ENCODE results near the gene GPATCH1.
A peak's percentile ranks its signal among the peaks of the same experiment; 100 is the strongest.

Gene GPATCH1

DNA sequence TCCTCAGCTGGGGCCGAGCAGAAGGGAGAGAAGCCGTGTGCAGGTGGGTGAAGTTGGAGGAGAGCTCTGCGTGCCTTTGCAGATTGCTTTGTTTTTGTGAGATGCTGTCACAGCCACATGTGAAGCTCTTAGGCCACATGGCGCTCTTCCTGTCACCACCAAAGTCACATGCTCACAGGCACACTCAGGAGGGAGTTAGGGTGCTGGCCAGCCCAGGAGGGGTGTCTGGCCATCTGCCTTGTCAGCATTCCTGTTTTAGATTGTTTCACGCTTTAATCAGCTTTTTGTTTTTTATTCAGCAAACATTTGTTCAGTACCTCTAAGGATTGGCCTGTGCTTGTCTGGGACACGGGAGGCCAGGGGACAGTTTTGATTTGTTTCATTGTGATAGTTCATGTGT, 21.9 kb downstream of the GPATCH1 start:
- no peak overlapping the region for H3K4me3 ChIP-seq (ENCODE audit: low read depth, low read length)
- TF ChIP-seq ZNF221 (tag by site-specific recombination; IDR thresholded peaks at IDR 0.05; ENCODE audit: borderline replicate concordance) (no peak), ZNF560 (tag by site-specific recombination; IDR thresholded peaks at IDR 0.05; ENCODE audit: borderline replicate concordance) (no peak), ZFHX2 (tag by site-specific recombination; conservative IDR thresholded peaks at IDR 0.05) (no peak), ZNF324 (tag by site-specific recombination; IDR thresholded peaks at IDR 0.05) (no peak), ZNF10 (tag by site-specific recombination; IDR thresholded peaks at IDR 0.05) (no peak), ZNF26 (tag by site-specific recombination; IDR thresholded peaks at IDR 0.05) (no peak), ZNF433 (tag by site-specific recombination; IDR thresholded peaks at IDR 0.05; ENCODE audit: low read depth) (no peak), ZNF112 (tag by site-specific recombination; IDR thresholded peaks at IDR 0.05) (no peak), ZNF513 (tag by site-specific recombination; IDR thresholded peaks at IDR 0.05) (no peak), REPIN1 (tag by site-specific recombination; IDR thresholded peaks at IDR 0.05; ENCODE audit: low read depth) (no peak), MEIS1 (CRISPR knock-in tag; IDR thresholded peaks at IDR 0.05; ENCODE audit: borderline replicate concordance) (no peak), ZNF473 (tag by site-specific recombination; IDR thresholded peaks at IDR 0.05) (no peak), ZNF530 (tag by site-specific recombination; IDR thresholded peaks at IDR 0.05; ENCODE audit: low read depth) (no peak), ZNF404 (tag by site-specific recombination; IDR thresholded peaks at IDR 0.05) (no peak), SP3 (tag by site-specific recombination; IDR thresholded peaks at IDR 0.05) (no peak), OSR2 (tag by site-specific recombination; IDR thresholded peaks at IDR 0.05) (no peak)
- TF ChIP-seq, protein P1, sequence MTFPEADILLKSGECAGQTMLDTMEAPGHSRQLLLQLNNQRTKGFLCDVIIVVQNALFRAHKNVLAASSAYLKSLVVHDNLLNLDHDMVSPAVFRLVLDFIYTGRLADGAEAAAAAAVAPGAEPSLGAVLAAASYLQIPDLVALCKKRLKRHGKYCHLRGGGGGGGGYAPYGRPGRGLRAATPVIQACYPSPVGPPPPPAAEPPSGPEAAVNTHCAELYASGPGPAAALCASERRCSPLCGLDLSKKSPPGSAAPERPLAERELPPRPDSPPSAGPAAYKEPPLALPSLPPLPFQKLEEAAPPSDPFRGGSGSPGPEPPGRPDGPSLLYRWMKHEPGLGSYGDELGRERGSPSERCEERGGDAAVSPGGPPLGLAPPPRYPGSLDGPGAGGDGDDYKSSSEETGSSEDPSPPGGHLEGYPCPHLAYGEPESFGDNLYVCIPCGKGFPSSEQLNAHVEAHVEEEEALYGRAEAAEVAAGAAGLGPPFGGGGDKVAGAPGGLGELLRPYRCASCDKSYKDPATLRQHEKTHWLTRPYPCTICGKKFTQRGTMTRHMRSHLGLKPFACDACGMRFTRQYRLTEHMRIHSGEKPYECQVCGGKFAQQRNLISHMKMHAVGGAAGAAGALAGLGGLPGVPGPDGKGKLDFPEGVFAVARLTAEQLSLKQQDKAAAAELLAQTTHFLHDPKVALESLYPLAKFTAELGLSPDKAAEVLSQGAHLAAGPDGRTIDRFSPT (tag by site-specific recombination; IDR thresholded peaks at IDR 0.05): no peak
- no peaks in the 10 kb centered on the region for H3K4me1 ChIP-seq (ENCODE audit: control insufficient read depth, insufficient read depth, low read length)
- ChIA-PET CTCF (interaction anchor here (1.0 to 4.9 kb wide), 4 partner anchors 15 to 126 kb away, joined by 3 to 32 read pairs (median 4); no protein-coding TSS in a partner anchor), POLR2A (interaction anchor here (1.2 kb wide), 1 partner anchor 15 kb away, joined by 6 read pairs; no protein-coding TSS in a partner anchor)
- no peak overlapping the region for H3K27ac ChIP-seq (ENCODE audit: extremely low read depth, low read depth, low read length)
- peaks cover 57 to 98% of the 10 kb centered on the region in 2 experiments for H3K36me3 ChIP-seq (ENCODE audit: control insufficient read depth in 2 of 2, insufficient read depth in 1 of 2, low read length in 2 of 2)
- H3K9me3 ChIP-seq (ENCODE audit: control insufficient read depth, insufficient read depth, low read depth, low read length): no peaks in the 10 kb centered on the region

DNA sequence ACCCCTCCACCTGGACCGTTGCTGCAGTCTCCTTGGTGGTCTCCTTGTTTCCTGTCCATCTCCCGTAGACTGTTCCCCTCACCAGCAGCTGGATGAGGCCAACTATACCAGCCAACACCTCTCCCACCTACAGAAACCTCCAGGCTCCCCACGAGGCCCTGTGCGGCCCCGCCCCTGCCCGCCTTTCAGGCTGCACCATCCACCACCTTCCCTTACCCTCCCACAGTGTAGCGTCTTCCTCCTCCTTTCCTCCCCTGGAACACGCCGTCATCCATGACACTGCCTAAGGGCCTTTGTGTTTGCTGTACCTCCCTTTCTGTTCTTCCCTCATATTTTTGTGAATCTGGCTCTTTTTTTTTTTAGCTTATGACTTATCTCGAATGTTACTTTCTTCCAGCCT, 27.2 kb downstream of the GPATCH1 start:
- Histone ChIP-seq H3K27ac (ENCODE audit: extremely low read depth, low read depth, low read length) (no peak overlapping the region), H3K4me3 (ENCODE audit: low read depth, low read length) (no peak overlapping the region), H3K4me1 (ENCODE audit: control insufficient read depth, insufficient read depth, low read length) (no peaks in the 10 kb centered on the region), H3K9me3 (ENCODE audit: control insufficient read depth, insufficient read depth, low read depth, low read length) (no peaks in the 10 kb centered on the region), H3K36me3 (ENCODE audit: control insufficient read depth in 2 of 2, insufficient read depth in 1 of 2, low read length in 2 of 2) (peaks cover 66 to 99% of the 10 kb centered on the region in 2 experiments)
- CTCF ChIA-PET: interaction anchor here (0.6 to 1.0 kb wide), 2 partner anchors 11 to 18 kb away, joined by 3 to 5 read pairs; no protein-coding TSS in a partner anchor
- POLR2A ChIA-PET: no interaction called here
- TF ChIP-seq ZNF211 (tag by site-specific recombination; IDR thresholded peaks at IDR 0.05; ENCODE audit: low read depth): no peak
- no peak for TF ChIP-seq KLF9 (tag by site-specific recombination; IDR thresholded peaks at IDR 0.05; ENCODE audit: low read depth)
- TF ChIP-seq ZNF473 (tag by site-specific recombination; IDR thresholded peaks at IDR 0.05): no peak
- TF ChIP-seq ZNF792 (tag by site-specific recombination; IDR thresholded peaks at IDR 0.05): no peak
- no peak for TF ChIP-seq ZNF280C (tag by site-specific recombination; IDR thresholded peaks at IDR 0.05)
- TF ChIP-seq ZNF19 (tag by site-specific recombination; IDR thresholded peaks at IDR 0.05; ENCODE audit: low read depth): no peak
- TF ChIP-seq ZNF626 (tag by site-specific recombination; IDR thresholded peaks at IDR 0.05): no peak
- no peak for TF ChIP-seq TCF7L2 (IDR thresholded peaks at IDR 0.05; ENCODE audit: borderline replicate concordance, low read depth, low read length)
- no peak for TF ChIP-seq IKZF3 (tag by site-specific recombination; IDR thresholded peaks at IDR 0.05)
- no peak for TF ChIP-seq ZBTB49 (tag by site-specific recombination; IDR thresholded peaks at IDR 0.05; ENCODE audit: low read depth)
- TF ChIP-seq ZNF146 (tag by site-specific recombination; IDR thresholded peaks at IDR 0.05): no peak
- TF ChIP-seq ZFHX2 (tag by site-specific recombination; conservative IDR thresholded peaks at IDR 0.05): peak; percentile 63
